Endothelial cell (in vitro differentiated cells): Measurements from ENCODE around the gene XPO4. TPM values are rescaled to one million over a fixed set of nuclear protein-coding genes. Genes with fewer than 3 reads are reported as not detected.
A peak's percentile ranks its signal among the peaks of the same experiment; 100 is the strongest.

ENCODE experiments used
- DNase-seq: peaks from one replicate; pipeline ENCODE4 v3.0.0; 2021; ENCODE audit warnings: low spot score
- H3K27ac Mint-ChIP-seq: one replicate; pipeline ENCODE4 v1.8.0; 2021; ENCODE audit warnings: mixed read lengths, inconsistent platforms; ENCODE audit not compliant: unreplicated experiment
- H3K27me3 Mint-ChIP-seq: one replicate; pipeline ENCODE4 v1.8.0; 2021; ENCODE audit warnings: mild to moderate bottlenecking, moderate library complexity, mixed read lengths, inconsistent platforms; ENCODE audit not compliant: unreplicated experiment
- H3K36me3 Mint-ChIP-seq: one replicate; pipeline ENCODE4 v1.8.0; 2021; ENCODE audit warnings: mild to moderate bottlenecking, low read depth, mixed read lengths, inconsistent platforms; ENCODE audit not compliant: unreplicated experiment
- H3K4me1 Mint-ChIP-seq: one replicate; pipeline ENCODE4 v1.8.0; 2021; ENCODE audit warnings: mild to moderate bottlenecking, mixed read lengths, inconsistent platforms; ENCODE audit not compliant: unreplicated experiment
- H3K4me3 Mint-ChIP-seq: one replicate; pipeline ENCODE4 v1.8.0; 2021; ENCODE audit warnings: mild to moderate bottlenecking, mixed read lengths, inconsistent platforms; ENCODE audit not compliant: unreplicated experiment
- H3K9me3 Mint-ChIP-seq: one replicate; pipeline ENCODE4 v1.8.0; 2021; ENCODE audit warnings: mixed read lengths, inconsistent platforms; ENCODE audit not compliant: unreplicated experiment
- total RNA-seq: library from RNA; stranded (reverse); fragmentation: NEBNext Ultra II Directional; extraction: Animal tissue kit (Norgen Biotek cat#: 25700); gene quantifications from one replicate; pipeline ENCODE4 v1.2.1, GENCODE V29; 2021; ENCODE audit not compliant: unreplicated experiment
- TF ChIP-seq, protein P1 (sequence below): fragments of 200-600 bp; sonication (generic); IDR thresholded peaks from one replicate; pipeline ENCODE4 v1.5.0; 2021; ENCODE audit warnings: antibody characterized with exemption; ENCODE audit not compliant: unreplicated experiment

Gene XPO4
- total RNA-seq, 1 donor from 2014 or later, result 18.0 TPM

DNA sequence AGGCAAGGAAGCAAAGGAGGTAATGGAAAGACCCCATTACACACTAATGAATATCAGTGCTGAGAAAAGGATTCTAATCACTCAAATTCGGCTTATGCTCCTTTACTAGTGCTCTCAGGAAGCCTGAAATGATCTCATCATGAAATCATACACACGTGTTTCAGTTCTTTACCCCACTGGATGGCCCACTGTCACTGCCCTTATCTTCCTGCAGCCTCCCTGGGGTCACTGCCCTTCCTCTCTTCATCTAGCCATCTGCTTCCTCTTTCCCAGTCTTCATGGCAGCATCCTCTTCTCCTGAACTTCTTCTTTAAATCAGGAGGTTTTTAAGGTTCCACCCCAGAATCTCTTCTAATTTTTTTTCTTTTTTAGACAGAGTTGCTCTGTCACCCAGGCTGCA lies 100.8 kb downstream of the XPO4 start:
- Mint-ChIP-seq H3K9me3 (no peaks in the 10 kb centered on the region), H3K27me3 (no peaks in the 10 kb centered on the region), H3K4me1 (peaks cover 45% of the 10 kb centered on the region), H3K36me3 (no peaks in the 10 kb centered on the region), H3K27ac (peak overlapping the region; percentile 80), H3K4me3 (no peak overlapping the region)
- TF ChIP-seq, protein P1, sequence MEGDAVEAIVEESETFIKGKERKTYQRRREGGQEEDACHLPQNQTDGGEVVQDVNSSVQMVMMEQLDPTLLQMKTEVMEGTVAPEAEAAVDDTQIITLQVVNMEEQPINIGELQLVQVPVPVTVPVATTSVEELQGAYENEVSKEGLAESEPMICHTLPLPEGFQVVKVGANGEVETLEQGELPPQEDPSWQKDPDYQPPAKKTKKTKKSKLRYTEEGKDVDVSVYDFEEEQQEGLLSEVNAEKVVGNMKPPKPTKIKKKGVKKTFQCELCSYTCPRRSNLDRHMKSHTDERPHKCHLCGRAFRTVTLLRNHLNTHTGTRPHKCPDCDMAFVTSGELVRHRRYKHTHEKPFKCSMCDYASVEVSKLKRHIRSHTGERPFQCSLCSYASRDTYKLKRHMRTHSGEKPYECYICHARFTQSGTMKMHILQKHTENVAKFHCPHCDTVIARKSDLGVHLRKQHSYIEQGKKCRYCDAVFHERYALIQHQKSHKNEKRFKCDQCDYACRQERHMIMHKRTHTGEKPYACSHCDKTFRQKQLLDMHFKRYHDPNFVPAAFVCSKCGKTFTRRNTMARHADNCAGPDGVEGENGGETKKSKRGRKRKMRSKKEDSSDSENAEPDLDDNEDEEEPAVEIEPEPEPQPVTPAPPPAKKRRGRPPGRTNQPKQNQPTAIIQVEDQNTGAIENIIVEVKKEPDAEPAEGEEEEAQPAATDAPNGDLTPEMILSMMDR, result no peak
- DNase-seq, result no peak

DNA sequence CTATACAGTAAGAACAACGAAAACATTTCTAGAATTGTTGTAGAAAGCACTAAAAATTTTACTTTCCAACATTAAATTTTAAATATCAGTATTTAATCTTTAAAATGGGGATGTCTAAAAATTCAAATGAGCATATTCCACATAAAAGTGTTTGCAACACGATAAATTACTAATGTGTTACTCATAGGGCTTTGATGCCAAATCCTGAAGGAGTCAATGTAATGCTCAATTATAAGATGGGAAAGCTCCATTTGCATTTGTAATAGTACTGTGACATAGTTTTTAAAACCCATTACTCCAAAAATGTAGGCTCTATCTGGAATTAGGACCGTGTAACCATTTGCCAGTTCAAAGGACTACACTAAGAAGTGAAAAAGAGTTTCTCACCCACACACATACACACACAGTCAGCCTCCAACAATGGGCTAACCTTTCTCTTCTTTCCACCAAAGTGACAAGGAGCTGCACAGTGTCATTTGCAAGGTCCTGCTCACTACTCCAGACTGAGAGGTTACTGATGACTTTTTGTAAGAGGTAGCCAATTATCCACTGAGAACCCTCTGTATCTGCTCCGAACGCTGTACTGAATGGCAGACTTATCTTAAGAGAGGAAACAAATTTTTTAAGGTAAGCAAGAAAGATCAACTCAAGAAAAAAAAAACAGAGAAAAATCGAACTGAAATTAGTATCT lies 102.7 kb downstream of the XPO4 start:
- DNase-seq, result no peak
- peaks cover 56% of the 10 kb centered on the region for H3K4me1 Mint-ChIP-seq
- H3K27ac Mint-ChIP-seq, result no peak overlapping the region
- H3K27me3 Mint-ChIP-seq, result no peaks in the 10 kb centered on the region
- no peaks in the 10 kb centered on the region for H3K9me3 Mint-ChIP-seq
- H3K4me3 Mint-ChIP-seq, result no peak overlapping the region
- TF ChIP-seq, protein P1, result no peak
- peaks cover 3% of the 10 kb centered on the region for H3K36me3 Mint-ChIP-seq

DNA sequence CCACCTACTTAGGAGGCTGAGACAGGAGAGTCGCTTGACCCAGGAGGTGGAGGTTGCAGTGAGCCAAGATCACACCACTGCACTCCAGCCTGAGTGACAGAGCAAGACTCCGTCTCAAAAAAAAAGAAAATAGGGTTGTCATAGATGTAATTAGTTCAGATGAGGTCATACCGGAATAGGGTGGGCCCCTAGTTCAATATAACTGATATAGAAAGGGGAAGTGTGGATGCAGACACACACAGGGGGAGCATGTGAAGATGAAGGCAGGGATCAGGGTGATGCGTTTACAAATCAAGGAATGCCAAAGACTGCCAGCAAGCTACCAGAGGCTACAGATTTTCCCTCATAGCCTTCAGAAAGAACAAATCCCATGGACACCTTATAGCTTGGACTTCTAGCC lies 104.5 kb downstream of the XPO4 start:
- Mint-ChIP-seq H3K36me3 (peaks cover 4% of the 10 kb centered on the region), H3K27ac (peak overlapping the region; percentile 95), H3K9me3 (no peaks in the 10 kb centered on the region), H3K4me3 (no peak overlapping the region), H3K27me3 (no peaks in the 10 kb centered on the region), H3K4me1 (peaks cover 59% of the 10 kb centered on the region)
- DNase-seq, result no peak
- TF ChIP-seq, protein P1, result no peak

DNA sequence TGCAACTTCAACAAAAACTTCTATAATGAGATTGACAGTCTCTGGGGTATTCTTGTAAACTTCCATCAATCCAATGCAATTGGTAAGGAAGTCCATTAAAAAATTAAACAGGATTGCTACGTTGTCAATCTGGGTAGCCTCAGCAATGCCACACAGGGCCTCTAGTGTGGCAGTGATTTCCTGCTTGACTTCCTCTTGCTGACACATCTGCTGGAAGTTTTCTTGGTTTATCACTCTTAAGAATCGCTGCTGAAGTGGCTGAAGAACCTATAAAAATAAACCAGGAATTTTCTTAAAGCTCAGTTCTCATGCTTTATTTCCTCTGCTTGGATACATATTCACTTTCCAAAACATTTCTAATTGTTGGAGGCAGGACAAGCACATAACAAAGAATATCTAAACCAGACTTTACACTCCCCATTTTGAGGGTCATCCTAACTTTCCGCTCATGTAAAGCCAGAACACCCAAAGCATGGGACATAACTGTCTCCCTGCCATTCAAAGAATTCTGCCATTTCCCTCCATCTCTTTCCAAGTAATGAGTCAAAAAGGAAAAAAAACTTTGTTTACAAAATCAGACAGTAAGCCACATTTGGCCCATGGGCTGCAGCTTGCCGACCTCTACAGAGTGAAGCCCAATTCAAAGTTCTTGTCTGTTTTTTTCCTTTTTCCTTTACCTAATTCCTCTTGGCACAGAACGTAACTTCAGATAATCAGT lies 105.6 kb downstream of the XPO4 start:
- no peaks in the 10 kb centered on the region for H3K27me3 Mint-ChIP-seq
- peak overlapping the region; percentile 95 for H3K27ac Mint-ChIP-seq
- peaks cover 4% of the 10 kb centered on the region for H3K36me3 Mint-ChIP-seq
- no peaks in the 10 kb centered on the region for H3K9me3 Mint-ChIP-seq
- TF ChIP-seq, protein P1, result no peak
- H3K4me1 Mint-ChIP-seq, result peaks cover 55% of the 10 kb centered on the region
- no peak for DNase-seq
- peak overlapping the region; percentile 23 for H3K4me3 Mint-ChIP-seq

DNA sequence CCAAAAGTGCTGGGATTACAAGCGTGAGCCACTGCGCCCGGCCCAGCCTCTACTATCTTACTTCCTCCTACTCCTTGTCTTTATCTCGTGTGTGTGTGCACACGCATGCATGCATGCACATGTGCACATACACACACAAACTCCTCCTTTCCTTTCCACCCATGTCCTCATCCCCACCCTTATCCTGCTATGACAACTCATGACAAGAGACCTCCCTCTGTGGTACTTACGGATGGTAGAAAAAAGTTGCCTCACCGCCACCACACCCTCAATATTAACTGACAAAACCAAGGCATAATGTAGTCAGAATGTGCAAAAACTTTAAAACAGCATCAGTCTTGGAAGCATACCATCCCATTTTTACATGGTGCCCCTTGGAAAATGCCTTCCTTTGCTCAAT lies 112.9 kb downstream of the XPO4 start:
- peak overlapping the region; percentile 4 for H3K4me3 Mint-ChIP-seq
- no peaks in the 10 kb centered on the region for H3K9me3 Mint-ChIP-seq
- peaks cover 5% of the 10 kb centered on the region for H3K27me3 Mint-ChIP-seq
- TF ChIP-seq, protein P1, result no peak
- no peak overlapping the region for H3K27ac Mint-ChIP-seq
- H3K36me3 Mint-ChIP-seq, result peaks cover 10% of the 10 kb centered on the region
- no peak for DNase-seq
- H3K4me1 Mint-ChIP-seq, result peaks cover 40% of the 10 kb centered on the region
